ENCODE measurements around the gene DGCR8. TPM values are rescaled to one million over a fixed set of nuclear protein-coding genes. Genes with fewer than 3 reads are reported as not detected.
A peak's percentile ranks its signal among the peaks of the same experiment; 100 is the strongest.

Gene DGCR8
- polyA plus RNA-seq (2013), result 16.9 and 17.3 TPM in 2 replicates

GRCh38 chr22:20079745-20080444 lies at the start of gene DGCR8:
Gene DGCR8 (plus strand): TSS chr22:20080241. CDS start chr22:20085964, 5,723 bp downstream.
- no peaks in the 10 kb centered on the region for H3K36me3 ChIP-seq (ENCODE audit: control insufficient read depth in 1 of 2, insufficient read depth in 2 of 2, low read length in 2 of 2)
- H3K79me1 ChIP-seq (ENCODE audit: low read length), result peaks cover 17% of the 10 kb centered on the region
- H4K12ac ChIP-seq (ENCODE audit: low read depth, low read length), result peak within 1 kb of the TSS; percentile 51
- H3K23ac ChIP-seq (ENCODE audit: low read length), result no peak within 1 kb of the TSS
- peak within 1 kb of the TSS; percentile 80 for H4K91ac ChIP-seq (ENCODE audit: low read depth, low read length)
- H2AFZ ChIP-seq (ENCODE audit: insufficient read depth, low read length, poor library complexity), result peak within 1 kb of the TSS; percentile 64
- peak within 1 kb of the TSS; percentile 93 for H3K4ac ChIP-seq (ENCODE audit: low read depth, low read length)
- H3K4me3 ChIP-seq (ENCODE audit: low read depth, low read length), result peak within 1 kb of the TSS; percentile 80
- H2BK12ac ChIP-seq (ENCODE audit: low read length), result peak within 1 kb of the TSS; percentile 6
- H3K27ac ChIP-seq (ENCODE audit: low read depth, low read length), result peak within 1 kb of the TSS; percentile 97
- peak within 1 kb of the TSS; percentile 89 for H3K9ac ChIP-seq (ENCODE audit: low read length)
- H3K14ac ChIP-seq (ENCODE audit: low read length), result peak within 1 kb of the TSS; percentile 78
- DNase-seq, result peak; percentile 85 to 96
- peak within 1 kb of the TSS; percentile 54 for H2BK120ac ChIP-seq (ENCODE audit: insufficient read depth, low read length, poor library complexity)
- H4K8ac ChIP-seq (ENCODE audit: low read depth, low read length), result peak within 1 kb of the TSS; percentile 79
- H3K9me3 ChIP-seq (ENCODE audit: insufficient read depth, low read depth, low read length), result no peaks in the 10 kb centered on the region
- H3K79me2 ChIP-seq (ENCODE audit: control insufficient read depth, insufficient read depth, low read length, poor library complexity), result peaks cover 36% of the 10 kb centered on the region
- no peaks in the 10 kb centered on the region for H3K27me3 ChIP-seq (ENCODE audit: insufficient read depth, low read length)
- H2BK5ac ChIP-seq (ENCODE audit: low read depth, low read length, poor library complexity), result peak within 1 kb of the TSS; percentile 59
- H3K4me2 ChIP-seq (ENCODE audit: low read length), result peak within 1 kb of the TSS; percentile 86
- peak within 1 kb of the TSS; percentile 77 for H3K18ac ChIP-seq (ENCODE audit: low read length)
- H3K4me1 ChIP-seq (ENCODE audit: control insufficient read depth in 1 of 2, insufficient read depth in 2 of 2, low read length in 2 of 2), result peaks cover 21 to 34% of the 10 kb centered on the region in 2 experiments
- WGBS (ENCODE audit: extremely low coverage, insufficient coverage, insufficient read length), result no CpG with 5 or more reads among the region's 100 CpGs
- H2AK5ac ChIP-seq (ENCODE audit: low read length), result peak within 1 kb of the TSS; percentile 72

GRCh38 chr22:20031732-20032406 lies 48.2 kb upstream of the DGCR8 start:
- no CpG with 5 or more reads among the region's 16 CpGs for WGBS (ENCODE audit: extremely low coverage, insufficient coverage, insufficient read length)
- no peak overlapping the region for H4K12ac ChIP-seq (ENCODE audit: low read depth, low read length)
- H3K27ac ChIP-seq (ENCODE audit: low read depth, low read length), result no peak overlapping the region

GRCh38 chr22:20032407-20032991 lies 47.5 kb upstream of the DGCR8 start:
- Histone ChIP-seq H4K8ac (ENCODE audit: low read depth, low read length) (no peak overlapping the region), H2AK5ac (ENCODE audit: low read length) (no peak overlapping the region), H3K23ac (ENCODE audit: low read length) (no peak overlapping the region), H3K4me3 (ENCODE audit: low read depth, low read length) (no peak overlapping the region), H3K36me3 (ENCODE audit: control insufficient read depth in 1 of 2, insufficient read depth in 2 of 2, low read length in 2 of 2) (peaks cover 11 to 15% of the 10 kb centered on the region in 2 experiments), H4K12ac (ENCODE audit: low read depth, low read length) (no peak overlapping the region), H3K27ac (ENCODE audit: low read depth, low read length) (no peak overlapping the region), H2AFZ (ENCODE audit: insufficient read depth, low read length, poor library complexity) (no peak overlapping the region), H3K4me1 (ENCODE audit: control insufficient read depth in 1 of 2, insufficient read depth in 2 of 2, low read length in 2 of 2) (no peaks in the 10 kb centered on the region), H2BK12ac (ENCODE audit: low read length) (no peak overlapping the region), H3K27me3 (ENCODE audit: insufficient read depth, low read length) (no peaks in the 10 kb centered on the region), H3K79me1 (ENCODE audit: low read length) (no peaks in the 10 kb centered on the region), H2BK120ac (ENCODE audit: insufficient read depth, low read length, poor library complexity) (no peak overlapping the region), H3K9ac (ENCODE audit: low read length) (no peak overlapping the region), H4K91ac (ENCODE audit: low read depth, low read length) (no peak overlapping the region), H3K14ac (ENCODE audit: low read length) (no peak overlapping the region), H3K4me2 (ENCODE audit: low read length) (no peak overlapping the region), H3K9me3 (ENCODE audit: insufficient read depth, low read depth, low read length) (peaks cover 3% of the 10 kb centered on the region), H3K18ac (ENCODE audit: low read length) (no peak overlapping the region), H3K79me2 (ENCODE audit: control insufficient read depth, insufficient read depth, low read length, poor library complexity) (no peaks in the 10 kb centered on the region), H3K4ac (ENCODE audit: low read depth, low read length) (no peak overlapping the region), H2BK5ac (ENCODE audit: low read depth, low read length, poor library complexity) (no peak overlapping the region)
- DNase-seq, result no peak
- no CpG with 5 or more reads among the region's 7 CpGs for WGBS (ENCODE audit: extremely low coverage, insufficient coverage, insufficient read length)

More at GRCh38 chr22:20031732-20032406, 48.2 kb upstream of the DGCR8 start:
- H3K79me1 ChIP-seq (ENCODE audit: low read length), result no peaks in the 10 kb centered on the region
- H4K91ac ChIP-seq (ENCODE audit: low read depth, low read length), result no peak overlapping the region
- H3K27me3 ChIP-seq (ENCODE audit: insufficient read depth, low read length), result no peaks in the 10 kb centered on the region
- no peak overlapping the region for H3K18ac ChIP-seq (ENCODE audit: low read length)
- no peak overlapping the region for H3K4me3 ChIP-seq (ENCODE audit: low read depth, low read length)
- H2AK5ac ChIP-seq (ENCODE audit: low read length), result no peak overlapping the region
- H2BK5ac ChIP-seq (ENCODE audit: low read depth, low read length, poor library complexity), result no peak overlapping the region
- H2AFZ ChIP-seq (ENCODE audit: insufficient read depth, low read length, poor library complexity), result no peak overlapping the region
- no peaks in the 10 kb centered on the region for H3K4me1 ChIP-seq (ENCODE audit: control insufficient read depth in 1 of 2, insufficient read depth in 2 of 2, low read length in 2 of 2)
- H3K79me2 ChIP-seq (ENCODE audit: control insufficient read depth, insufficient read depth, low read length, poor library complexity), result no peaks in the 10 kb centered on the region
- no peak overlapping the region for H3K4ac ChIP-seq (ENCODE audit: low read depth, low read length)
- H3K4me2 ChIP-seq (ENCODE audit: low read length), result no peak overlapping the region
- H3K36me3 ChIP-seq (ENCODE audit: control insufficient read depth in 1 of 2, insufficient read depth in 2 of 2, low read length in 2 of 2), result peaks cover 11 to 13% of the 10 kb centered on the region in 2 experiments
- DNase-seq, result no peak
- H2BK12ac ChIP-seq (ENCODE audit: low read length), result no peak overlapping the region
- H2BK120ac ChIP-seq (ENCODE audit: insufficient read depth, low read length, poor library complexity), result no peak overlapping the region
- no peak overlapping the region for H4K8ac ChIP-seq (ENCODE audit: low read depth, low read length)
- H3K9me3 ChIP-seq (ENCODE audit: insufficient read depth, low read depth, low read length), result peaks cover 7% of the 10 kb centered on the region
- no peak overlapping the region for H3K9ac ChIP-seq (ENCODE audit: low read length)
- H3K14ac ChIP-seq (ENCODE audit: low read length), result no peak overlapping the region
- no peak overlapping the region for H3K23ac ChIP-seq (ENCODE audit: low read length)

DNA sequence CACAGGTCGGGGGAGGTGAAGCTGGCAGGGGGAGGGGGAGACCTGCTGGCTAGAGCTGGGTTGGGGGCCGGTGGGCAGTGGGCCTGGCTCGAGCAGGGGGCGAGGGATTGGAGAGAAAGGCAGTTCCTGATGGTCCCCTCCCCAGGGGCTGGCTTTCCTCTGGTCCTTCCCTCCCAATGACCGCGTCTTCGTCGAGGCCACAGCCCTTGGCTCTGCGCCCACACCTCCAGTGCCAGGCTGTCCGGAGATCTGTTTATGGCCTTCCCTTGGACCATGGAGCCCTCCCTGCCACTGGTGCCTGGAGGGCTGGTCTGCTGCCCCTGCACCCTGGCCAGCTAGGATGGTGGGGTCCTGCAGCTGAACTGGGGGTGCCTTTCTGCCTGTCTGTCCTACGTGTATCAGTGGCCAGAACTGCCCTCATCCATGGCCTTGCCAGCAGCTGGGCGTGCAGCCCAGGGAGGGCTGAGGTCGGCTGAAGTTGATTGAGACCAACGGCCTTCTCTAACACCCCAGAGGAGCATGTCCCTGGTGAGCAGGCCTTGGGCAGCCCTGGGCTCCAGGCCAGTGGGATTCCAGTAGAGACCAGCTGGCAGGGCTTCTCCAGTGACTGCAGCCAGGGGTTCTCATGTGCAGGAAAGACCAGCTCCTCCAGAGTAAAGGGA lies 46.9 kb upstream of the DGCR8 start:
- no peak overlapping the region for H2BK12ac ChIP-seq (ENCODE audit: low read length)
- no peak overlapping the region for H2AK5ac ChIP-seq (ENCODE audit: low read length)
- peaks cover 11 to 16% of the 10 kb centered on the region in 2 experiments for H3K36me3 ChIP-seq (ENCODE audit: control insufficient read depth in 1 of 2, insufficient read depth in 2 of 2, low read length in 2 of 2)
- H3K4ac ChIP-seq (ENCODE audit: low read depth, low read length), result no peak overlapping the region
- H3K79me1 ChIP-seq (ENCODE audit: low read length), result no peaks in the 10 kb centered on the region
- H4K8ac ChIP-seq (ENCODE audit: low read depth, low read length), result no peak overlapping the region
- H3K18ac ChIP-seq (ENCODE audit: low read length), result no peak overlapping the region
- H4K91ac ChIP-seq (ENCODE audit: low read depth, low read length), result no peak overlapping the region
- no peaks in the 10 kb centered on the region for H3K79me2 ChIP-seq (ENCODE audit: control insufficient read depth, insufficient read depth, low read length, poor library complexity)
- no peak for DNase-seq
- H3K27me3 ChIP-seq (ENCODE audit: insufficient read depth, low read length), result no peaks in the 10 kb centered on the region
- H3K4me1 ChIP-seq (ENCODE audit: control insufficient read depth in 1 of 2, insufficient read depth in 2 of 2, low read length in 2 of 2), result no peaks in the 10 kb centered on the region
- no peak overlapping the region for H3K4me2 ChIP-seq (ENCODE audit: low read length)
- no peak overlapping the region for H2BK5ac ChIP-seq (ENCODE audit: low read depth, low read length, poor library complexity)
- peaks cover 3% of the 10 kb centered on the region for H3K9me3 ChIP-seq (ENCODE audit: insufficient read depth, low read depth, low read length)
- no peak overlapping the region for H4K12ac ChIP-seq (ENCODE audit: low read depth, low read length)
- H2BK120ac ChIP-seq (ENCODE audit: insufficient read depth, low read length, poor library complexity), result no peak overlapping the region
- H3K23ac ChIP-seq (ENCODE audit: low read length), result no peak overlapping the region
- no peak overlapping the region for H3K4me3 ChIP-seq (ENCODE audit: low read depth, low read length)
- WGBS (ENCODE audit: extremely low coverage, insufficient coverage, insufficient read length), result no CpG with 5 or more reads among the region's 14 CpGs
- H2AFZ ChIP-seq (ENCODE audit: insufficient read depth, low read length, poor library complexity), result no peak overlapping the region
- no peak overlapping the region for H3K27ac ChIP-seq (ENCODE audit: low read depth, low read length)
- no peak overlapping the region for H3K9ac ChIP-seq (ENCODE audit: low read length)
- H3K14ac ChIP-seq (ENCODE audit: low read length), result no peak overlapping the region
